ENCODE data around the gene CCR7.
"Not testable (repeated sequence)": the region's sequence is repeated elsewhere in the genome, so short reads cannot be mapped to it uniquely, and the experiment has no call there.

The CCR7 gene

DNA sequence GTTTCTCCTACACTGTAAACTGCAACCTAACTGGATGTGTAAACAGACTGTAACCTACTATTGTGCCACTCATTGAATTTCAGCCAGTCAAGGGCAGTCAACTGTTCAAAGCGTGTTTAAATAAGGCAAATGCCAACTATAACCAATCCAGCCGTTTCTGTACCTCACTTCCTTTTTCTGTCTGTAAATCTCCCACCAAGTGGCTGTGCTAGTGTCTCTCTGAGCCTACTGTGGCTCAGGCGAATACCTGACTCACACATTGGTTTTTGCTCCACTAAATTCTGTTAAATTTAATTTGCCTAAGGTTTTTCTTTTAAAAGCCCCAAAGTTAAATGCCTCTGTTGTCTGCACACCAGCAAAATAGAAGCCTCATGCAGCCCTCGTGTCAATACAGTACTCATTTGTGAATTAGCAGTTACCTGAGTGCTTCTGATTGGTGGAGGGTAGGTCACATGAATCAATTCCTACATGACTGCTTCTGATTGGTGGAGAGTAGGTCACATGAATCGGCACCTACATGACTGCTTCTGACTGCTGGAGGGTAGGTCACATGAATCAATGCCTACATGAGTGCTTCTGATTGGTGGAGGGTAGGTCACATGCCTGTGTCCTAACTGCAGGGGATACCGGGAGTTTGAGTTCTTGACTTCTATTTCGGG is 31.1 kb upstream of the CCR7 start:
- DNase-seq = no peak

DNA sequence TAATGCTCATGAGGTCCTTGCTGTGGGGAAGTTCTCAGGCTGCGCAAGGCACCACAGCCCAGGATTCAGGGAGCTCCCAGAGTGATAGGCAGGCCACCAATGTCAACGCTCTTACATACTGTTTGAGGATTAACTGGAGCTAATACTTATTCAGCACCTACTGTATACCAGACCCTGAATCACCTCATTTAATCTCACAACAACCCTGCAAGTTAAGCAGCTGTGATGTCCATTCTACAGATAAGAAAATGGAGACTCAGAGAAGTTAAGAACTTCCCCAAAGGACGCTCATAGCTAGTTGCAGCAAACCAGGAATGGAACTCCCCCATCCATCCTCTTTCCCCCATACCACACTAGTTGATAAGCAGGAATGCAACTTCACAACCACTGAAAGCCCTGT is 25.5 kb upstream of the CCR7 start:
- no peak for DNase-seq

DNA sequence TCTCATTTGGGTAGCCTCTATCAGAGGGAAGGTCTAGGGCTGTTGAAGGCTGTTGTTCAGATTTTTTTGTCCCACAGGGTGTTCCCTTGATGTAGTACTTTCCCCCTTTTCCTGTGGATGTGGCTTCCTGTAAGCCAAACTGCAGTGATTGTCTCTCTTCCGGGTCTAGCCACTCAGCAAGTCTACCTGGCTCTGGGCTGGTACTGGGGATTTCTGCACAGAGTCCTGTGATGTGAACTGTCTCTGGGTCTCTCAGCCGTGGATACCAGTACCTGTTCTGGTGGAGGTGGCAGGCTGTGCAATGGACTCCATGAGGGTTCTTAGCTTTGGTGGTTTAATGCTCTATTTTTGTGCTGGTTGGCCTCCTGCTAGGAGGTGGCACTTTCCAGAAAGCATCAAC is 23.3 kb upstream of the CCR7 start:
- DNase-seq = no peak

DNA sequence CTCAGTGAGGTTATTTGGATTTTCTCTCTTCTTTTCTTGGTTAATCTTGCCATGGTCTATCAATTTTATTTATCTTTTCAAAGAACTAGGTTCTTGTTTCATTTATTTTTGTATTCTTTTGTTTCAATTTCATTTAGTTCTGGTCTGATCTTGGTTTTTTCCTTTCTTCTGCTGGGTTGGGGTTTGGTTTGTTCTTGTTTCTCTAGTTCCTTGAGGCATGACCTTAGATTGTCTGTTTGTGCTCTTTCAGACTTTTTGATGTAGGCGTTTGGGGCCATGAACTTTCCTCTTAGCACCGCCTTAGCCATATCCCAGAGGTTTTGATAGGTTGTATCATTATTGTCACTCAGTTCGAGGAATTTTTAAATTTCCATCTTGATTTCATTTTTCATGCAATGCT is 21.0 kb upstream of the CCR7 start:
- DNase-seq = not testable (repeated sequence)

DNA sequence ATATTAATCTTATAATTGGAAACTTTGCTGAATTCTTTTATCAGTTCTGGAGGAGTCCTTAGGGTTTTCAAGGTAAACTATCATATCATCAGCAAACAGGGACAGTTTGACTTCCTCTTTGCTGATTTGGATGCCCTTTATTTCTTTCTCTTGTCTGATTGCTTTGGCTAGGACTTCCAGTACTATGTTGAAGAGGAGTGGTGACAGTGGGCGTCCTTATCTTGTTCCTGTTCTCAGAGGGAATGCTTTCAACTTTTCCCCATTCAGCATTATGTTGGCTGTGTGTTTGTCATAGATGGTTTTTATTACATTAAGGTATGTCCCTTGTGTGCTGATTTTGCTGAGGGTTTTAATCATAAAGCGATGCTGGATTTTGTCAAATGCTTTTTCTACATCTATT is 19.7 kb upstream of the CCR7 start:
- not testable (repeated sequence) for DNase-seq

DNA sequence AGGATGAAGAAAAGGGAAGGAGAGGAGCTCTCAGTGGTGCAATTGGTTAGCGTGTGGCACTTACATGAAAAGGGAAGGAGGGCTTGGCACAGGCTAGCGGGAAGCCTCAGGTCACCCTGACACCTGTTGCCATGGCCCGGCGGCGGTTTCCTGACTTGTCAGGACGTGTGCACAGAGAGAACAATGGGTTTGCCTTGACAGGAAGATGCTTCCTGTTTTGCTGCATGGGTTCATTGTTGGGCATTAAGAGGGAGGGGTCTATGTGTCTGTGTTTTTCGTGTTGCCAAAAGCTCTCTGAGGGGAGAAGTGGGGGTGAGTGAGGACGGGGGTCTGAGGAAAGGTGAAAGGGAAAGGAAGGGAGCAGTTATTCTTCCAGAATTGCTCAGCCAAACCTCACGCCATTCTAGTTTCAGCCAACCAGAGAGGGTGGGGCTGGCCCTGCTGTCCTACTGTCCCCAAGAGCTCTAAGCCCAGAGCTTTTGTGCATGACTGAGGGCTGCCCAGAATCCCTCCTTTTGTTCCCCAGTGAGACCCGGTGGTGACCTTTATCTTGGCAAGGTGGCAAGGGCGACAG is 17.1 kb upstream of the CCR7 start:
- DNase-seq = no peak

DNA sequence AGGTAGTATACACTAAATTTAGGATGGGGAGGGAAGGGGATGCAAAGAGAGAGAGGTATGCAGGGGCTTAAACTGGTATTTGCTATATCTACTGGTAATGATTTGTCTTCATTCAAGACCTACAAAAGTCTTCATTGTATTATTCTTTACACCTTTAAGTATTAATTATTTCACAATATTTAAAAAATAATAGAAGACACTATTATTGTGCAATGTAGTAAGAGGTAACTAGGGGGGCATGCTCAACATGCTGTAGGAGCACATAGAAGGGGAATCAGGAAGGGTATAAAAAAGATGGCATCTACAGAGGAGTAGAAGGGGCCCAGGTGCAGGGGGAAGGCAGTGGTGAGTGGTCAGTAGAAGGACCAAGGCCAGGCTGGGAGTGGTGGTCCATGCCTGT is 14.9 kb upstream of the CCR7 start:
- no peak for DNase-seq

DNA sequence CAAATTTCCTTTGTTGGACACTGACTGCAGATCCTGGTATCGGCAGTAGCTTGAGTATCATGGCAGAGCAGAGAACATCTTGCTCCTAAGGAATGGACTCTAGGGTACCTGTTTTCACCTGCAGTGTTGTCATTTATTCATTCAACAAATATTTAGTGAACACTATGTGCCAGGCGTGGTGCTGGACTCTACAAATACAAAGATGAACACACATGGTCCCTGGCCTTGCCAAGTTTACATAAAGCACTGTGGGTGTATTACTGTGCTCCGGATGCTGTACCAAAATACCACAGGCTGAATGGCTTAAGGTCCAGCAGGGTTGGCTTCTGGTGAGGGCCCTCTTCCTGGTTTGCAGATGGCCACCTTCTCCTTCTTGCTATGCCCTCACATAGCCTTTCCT is 14.2 kb upstream of the CCR7 start:
- no peak for DNase-seq

DNA sequence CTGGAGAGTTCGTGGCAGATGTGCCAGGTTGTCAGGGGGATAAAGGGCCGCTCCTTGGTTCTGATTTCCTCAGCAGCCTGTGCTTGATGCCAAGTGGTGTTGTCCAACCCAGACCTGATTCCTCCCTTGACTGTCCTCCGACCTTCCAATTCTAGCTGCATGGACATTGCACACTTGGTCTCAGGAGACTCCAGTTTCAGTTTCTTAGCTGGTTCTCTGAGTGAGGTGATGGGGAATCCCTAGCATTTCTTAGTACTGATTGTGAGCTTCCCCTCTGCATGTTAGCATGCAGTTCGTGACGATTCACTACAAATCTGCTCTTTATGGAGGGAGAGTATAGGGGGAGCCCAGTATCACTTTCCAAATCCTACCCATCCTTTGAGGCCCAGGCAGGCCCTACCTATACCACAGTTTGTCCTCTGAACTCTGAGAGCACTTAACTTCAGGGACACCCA is 12.4 kb upstream of the CCR7 start:
- DNase-seq = no peak

DNA sequence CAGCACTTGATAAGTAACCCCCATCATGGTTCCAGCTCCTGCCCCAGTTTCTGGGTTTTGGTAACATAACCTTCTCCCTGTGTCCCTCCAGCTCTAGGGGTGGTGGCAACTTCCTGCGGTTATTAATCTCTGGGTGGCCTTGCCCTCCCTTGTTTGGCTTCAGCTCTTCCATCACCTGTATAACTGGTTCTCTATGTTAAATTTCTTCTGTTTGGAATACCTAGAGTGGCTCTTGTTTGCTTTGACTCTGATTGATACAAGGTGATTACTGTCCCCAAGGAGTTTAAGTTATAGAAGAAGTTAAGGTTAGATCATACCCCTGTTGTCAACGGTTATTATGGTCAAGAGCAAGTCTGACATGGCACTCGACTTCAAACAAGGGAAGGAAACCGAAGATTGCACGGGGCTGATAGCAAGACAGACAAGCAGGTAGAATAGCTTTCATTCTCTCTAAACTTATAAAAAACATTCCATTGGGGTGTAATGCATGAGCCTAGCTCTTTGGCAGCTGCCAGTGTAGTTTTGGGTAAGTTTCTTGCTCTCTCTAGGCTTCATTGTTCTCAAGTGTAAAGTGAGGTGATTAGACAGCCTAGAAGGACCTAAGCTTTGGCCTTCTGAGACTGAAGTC is 11.0 kb upstream of the CCR7 start:
- DNase-seq = no peak

DNA sequence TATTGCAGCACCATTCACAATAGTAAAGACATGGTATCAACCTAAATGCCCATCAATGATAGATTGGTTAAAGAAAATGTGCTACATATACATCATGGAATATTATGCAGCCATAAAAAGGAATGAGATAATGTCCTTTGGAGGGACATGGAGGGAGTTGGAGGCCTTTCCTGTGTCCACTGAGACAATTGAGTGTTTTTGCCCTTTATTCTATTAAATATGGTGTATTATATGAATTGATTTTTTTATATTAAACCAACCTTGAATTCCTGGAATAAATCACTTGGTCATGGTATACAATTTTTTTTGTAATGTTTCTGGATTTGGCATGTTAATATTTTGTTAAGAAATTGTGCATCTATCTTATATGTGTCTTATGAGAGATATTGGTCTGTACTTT is 9.0 kb upstream of the CCR7 start:
- no peak for DNase-seq

DNA sequence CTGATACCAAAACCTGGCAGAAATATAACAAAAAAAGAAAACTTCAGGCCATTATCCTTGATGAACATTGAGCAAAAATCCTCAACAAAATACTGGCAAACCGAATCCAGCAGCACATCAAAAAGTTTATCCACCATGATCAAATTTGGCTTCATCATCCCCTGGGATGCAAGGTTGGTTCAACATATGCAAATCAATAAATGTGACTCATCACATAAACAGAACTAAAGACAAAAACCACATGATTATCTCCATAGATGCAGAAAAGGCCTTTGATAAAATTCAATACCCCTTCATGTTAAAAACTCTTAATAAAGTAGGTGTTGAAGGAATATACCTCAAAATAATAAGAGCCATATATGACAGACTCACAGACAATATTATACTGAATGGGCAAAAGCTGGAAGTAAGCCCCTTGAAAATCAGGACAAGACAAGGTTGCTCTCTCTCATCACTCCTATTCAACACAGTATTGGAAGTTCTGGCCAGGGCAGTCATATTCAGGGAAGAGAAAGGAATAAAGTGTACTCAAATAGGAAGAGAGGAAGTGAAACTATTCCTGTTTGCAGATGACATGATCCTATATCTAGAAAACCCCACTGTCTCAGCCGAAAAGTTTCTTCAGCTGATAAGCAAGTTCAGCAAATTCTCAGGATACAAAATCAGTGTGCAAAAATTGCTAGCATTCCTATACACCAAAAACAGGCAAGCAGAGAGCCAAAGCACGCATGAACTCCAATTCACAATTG is 7.1 kb upstream of the CCR7 start:
- DNase-seq = not testable (repeated sequence)

DNA sequence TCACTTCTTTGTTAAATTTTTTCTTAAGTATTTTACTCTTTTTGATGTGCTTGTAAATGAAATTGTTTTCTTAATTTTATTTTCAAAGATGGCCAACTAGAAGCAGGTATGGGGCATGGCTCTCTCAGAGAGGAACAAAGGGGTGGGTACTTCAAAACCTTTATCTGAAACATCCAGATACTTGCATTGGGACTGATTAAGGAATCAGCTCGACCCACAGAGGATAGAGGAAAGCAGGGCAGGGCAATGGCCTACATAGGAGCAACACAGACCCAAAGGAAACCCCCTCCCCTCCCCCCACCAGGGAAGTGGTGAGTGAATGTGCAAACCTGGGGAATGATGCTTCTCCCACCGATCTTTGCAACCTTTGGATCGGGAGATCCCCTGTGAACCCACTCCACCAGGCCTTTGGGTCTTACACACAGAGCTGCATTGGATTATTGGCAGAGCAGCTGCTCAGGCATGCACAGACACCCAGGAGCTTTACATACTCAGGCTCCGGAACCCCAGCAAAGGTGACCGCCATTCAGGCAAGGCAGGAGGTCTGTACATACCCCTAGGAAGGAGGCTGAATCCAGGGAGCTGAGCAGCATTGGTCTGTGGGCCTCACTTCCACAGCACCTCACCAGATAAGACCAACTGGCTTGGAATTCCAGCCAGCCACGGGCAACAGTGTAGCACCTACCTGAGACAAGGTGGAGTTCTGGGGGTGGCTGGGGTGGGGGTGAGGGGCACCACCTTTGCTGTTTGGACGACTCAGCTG is 3.0 kb upstream of the CCR7 start:
- no peak for DNase-seq

DNA sequence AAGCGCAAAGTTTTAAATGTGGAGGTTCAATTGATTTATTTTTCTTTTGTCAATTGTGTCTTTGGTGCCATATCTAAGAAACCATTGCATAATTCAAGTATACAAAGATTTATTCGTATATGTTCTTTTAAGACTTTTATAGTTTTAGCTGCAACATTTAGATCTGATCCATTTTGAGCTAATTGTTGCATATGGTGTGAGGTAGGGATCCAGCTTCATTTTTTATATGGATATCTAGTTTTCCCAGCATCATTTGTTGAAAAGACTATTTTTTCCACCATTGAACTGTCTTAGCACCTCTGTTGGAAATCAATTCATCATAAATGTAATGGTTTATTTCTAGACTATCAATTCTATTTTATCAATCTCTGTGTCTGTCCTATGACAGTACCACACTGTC is 2.1 kb upstream of the CCR7 start:
- DNase-seq = no peak

DNA sequence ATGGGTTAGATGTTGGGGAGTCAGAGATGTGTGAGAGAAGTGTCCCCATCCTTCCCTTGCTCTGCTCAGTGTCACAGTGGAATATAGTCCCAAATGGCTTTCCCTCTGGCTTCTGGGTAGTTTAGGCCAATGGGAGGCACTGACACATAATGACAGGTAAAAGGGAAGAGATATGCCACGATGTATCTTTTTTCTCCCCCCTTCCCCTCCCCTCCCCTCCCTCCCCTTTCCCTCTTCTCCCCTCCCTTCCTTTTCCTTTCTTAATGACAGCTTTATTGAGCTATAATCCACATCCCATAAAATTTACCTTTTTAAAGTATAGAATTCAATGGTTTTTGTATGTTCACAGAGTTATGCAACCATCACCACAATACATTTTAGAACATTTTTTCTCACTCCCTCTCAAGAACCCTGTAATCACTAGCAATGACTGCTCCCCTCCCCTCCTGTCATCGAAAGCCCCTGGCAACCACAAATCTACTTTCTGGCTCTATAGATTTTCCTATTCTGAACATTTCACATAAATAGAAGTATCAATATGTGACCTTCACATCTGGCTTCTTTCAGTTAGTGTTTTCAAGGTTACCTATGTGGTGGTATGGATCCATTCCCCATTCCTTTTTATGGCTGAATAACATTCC is 617 bp upstream of the CCR7 start:
- DNase-seq = no peak

DNA sequence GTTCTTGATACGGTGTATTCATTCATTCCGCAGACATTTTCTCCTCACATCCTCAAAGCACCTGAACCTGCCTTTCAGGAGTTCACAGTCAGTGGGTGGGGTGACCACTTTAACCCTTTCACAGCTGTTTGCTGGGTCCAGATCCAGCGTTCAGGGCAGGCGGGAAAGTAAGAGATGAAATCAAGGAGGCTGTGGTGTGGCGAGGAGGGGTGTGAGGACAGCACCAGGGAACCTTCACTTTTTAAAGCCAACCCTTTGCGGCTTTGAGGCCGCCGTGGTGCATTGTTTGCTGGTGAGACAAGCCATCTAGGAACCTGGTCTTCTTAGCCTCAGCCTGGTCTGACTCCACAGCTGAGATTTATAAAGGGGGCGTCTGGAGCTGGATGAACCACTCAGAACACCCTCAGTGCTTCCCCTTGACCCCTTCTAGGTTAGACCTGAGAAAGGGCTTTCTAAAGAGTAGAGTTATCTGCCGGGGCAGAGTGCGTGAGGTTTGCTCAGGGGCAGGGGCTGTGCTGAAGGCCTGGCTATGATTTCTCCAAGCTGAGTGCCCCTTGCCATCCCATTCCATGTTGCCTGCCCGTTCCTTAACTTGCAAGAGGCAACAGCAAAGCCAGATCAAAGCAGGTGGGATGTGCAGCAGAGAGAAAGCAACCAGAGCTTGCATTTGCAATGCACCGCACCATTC is 933 bp downstream of the CCR7 start:
- no peak for DNase-seq

DNA sequence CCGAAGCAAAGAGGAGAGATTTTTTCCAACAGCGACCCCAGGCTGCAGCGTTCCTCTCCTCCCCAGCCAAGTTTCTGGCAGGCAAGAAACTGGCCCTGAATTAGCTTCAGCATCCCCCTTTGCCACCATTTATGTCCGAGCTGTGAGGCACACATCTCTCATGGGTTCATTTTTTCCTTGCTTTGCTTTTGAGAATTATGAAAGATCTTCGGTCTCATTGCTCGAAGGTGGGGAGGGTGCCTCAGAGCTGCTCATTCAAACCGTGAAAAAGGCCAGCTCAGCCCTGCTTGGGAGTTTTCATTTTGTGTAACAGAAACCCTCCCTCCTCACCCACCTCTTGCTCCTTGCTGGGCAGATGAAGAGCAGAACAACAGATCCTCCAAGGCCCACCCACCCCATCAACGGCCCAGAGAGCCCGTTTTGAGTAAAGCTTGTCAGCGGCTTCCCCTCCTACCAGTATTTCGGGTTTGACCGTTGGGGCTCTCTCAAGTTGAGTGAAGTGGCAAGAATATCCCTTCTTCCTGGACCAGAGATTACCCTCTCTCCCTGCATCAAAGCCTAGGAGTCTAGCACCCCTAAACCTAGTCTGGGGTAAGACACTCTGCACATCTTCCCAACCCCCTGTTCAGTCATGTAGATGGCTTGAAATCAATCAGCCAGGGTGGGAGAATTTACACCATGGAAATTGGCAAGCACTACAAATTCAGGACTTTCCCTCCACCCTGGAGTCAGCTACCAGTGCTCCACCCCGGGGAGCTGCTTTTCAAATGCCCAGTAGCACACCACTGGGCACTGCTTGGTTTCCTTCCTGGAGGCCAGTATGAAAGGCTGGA is 1.8 kb downstream of the CCR7 start:
- DNase-seq = no peak

DNA sequence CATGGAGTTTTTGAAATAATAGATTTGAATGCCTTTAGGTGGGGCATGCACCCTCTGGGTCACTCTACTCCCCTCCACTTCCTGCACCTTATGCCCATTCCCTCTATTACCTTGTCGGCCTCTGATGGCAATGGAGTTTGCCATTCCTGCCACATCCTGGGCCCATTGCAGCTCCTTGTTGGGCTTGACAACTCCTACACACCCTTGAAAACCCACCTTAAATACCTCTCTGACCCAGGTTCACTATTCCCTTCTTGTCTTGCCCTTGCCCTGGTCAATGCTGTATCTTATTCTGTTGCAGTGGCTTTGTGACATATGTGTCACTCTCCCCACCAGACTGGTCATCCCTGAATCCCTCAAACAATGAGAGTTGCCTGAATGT is 2.4 kb downstream of the CCR7 start:
- no peak for DNase-seq

DNA sequence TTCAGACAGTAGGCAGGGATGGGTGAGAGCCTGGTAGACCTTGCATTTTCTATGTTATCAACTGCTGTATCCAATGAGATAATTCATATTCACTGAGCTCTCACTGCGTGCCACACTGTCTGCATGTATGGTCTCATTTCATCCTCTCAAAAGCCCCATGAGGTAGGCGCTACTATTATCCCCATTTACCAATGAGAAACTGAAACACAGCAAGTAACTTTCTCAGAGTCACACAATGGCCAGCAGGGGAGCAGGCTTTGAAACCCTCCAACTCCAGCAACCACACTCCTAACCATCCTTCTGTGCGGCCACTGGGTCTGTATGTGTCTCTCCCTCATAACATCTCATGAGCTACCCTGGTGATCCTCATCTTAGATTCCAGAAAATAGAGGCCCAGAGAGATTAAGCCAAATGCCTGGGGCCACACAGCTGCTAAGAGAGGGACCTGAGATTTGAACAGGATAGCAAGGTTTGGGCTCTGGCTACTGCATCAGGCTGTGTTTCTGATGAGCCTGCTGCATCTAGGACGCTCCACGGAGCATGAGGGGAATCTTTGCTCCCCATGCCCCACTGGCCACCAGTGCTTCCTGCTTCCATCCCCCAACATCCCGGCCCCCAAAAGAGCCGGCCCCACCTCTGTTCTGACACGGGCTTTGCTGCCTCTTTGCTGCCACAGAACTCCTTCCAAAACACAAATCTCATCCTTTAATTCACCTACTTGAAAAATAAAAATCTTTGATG is 3.2 kb downstream of the CCR7 start:
- no peak for DNase-seq

DNA sequence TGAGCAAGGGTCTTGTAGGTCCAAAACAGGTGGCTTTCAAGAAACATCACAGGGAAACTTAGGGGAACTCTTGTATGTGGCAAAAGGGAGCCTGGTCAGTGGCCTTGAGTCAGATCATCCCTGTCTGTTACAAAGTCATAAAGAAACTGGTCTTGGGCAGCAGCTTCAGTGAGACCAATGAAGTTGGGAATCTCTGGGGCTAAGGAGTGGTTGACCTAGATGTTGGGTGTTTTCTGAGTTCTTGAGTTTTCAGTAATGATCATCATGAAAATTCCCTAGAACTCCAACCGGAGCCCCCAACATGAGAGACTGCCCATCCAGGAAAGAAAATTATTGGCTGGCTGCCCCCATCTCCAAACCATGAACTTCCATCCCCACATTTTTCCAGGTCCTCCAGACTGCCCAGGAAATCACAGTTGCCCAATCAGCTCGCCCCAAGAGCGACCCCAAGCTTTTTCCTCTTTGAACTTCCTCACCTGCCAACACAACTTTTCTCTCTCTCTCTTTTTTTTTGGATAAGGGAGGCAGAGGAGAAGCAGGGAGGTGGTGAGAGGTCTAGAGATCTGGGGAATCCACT is 3.9 kb downstream of the CCR7 start:
- DNase-seq = no peak
